ENCODE measurements around the gene ATP5F1B.
"Not testable (repeated sequence)": the region's sequence is repeated elsewhere in the genome, so short reads cannot be mapped to it uniquely, and the experiment has no call there.

ATP5F1B gene

DNA sequence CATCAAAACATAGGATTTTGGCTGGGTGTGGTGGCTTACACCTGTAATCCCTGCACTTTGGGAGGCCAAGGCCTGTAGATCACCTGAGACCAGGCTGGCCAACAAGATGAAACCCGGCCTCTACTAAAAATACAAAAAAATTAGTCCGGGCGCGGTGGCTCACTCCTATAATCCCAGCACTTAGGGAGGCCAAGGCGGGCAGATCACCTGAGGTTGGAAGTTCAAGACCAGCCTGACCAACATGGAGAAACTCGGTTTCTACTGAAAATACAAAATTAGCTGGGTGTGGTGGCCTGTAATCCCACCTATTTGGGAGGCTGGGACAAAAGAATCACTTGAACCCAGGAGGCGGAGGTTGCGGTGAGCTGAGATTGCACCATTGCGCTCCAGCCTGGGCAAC, 2.2 kb upstream of the ATP5F1B start:
- not testable (repeated sequence) for DNase-seq (ENCODE audit: low read depth)

DNA sequence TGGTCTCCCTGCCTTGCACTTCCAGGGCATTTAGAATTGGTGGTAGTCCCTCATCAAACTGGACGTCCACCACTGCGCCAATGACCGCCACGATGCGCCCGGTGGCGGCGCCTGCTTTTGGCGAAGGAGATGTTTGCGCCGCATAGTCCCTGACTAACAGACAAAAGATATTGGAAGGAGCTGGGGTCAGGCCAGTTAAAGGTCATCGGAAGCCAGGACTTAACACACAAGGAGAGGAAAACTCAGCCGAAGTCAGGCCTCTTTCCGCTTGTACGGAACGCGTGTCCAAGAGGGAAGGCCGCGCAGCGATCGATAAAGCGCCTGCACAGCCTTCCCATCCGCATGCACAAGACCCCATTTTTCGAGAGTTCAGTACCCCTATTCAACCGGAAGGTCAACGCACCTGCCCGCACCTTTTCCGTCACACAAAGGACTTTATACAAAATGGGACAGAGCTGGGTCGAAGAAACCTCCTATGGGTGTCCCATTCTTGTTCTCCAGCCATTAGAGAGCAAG, 525 bp downstream of the ATP5F1B start:
- no peak for DNase-seq (ENCODE audit: low read depth)

DNA sequence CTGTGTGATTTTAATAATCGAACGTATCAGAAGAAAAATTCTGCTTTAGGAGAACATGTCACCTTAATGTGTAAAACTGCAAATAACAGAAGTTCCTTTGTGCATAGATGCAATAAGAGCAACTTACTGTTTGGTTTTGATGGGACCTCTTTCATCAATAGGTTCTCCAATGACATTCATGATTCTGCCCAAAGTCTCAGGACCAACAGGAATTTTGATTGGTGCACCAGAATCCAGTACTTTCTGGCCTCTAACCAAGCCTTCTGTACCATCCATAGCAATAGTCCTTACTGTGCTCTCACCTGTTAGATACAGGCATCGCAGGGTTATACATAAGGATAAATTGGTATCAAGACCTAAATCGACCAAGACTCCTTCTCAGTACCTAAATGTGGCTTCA, 1.1 kb downstream of the ATP5F1B start:
- DNase-seq (ENCODE audit: low read depth), result no peak

DNA sequence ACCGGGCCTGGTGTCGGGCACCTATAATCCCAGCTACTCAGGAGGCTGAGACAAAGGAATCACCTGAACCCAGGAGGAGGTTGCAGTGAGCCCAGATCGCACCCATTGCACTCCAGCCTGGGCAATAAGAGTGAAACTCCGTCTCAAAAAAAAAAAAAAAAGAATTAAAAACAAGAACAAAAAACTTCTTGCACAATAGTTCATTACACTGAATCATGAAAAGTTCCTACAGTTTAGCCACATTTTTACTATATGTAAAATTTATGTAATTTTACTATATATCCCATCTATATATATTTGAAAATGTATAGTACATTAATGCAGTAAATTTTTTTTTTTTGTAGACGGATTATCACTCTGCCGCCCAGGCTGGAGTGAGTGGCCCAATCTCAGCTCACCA, 4.6 kb downstream of the ATP5F1B start:
- no peak for DNase-seq (ENCODE audit: low read depth)

DNA sequence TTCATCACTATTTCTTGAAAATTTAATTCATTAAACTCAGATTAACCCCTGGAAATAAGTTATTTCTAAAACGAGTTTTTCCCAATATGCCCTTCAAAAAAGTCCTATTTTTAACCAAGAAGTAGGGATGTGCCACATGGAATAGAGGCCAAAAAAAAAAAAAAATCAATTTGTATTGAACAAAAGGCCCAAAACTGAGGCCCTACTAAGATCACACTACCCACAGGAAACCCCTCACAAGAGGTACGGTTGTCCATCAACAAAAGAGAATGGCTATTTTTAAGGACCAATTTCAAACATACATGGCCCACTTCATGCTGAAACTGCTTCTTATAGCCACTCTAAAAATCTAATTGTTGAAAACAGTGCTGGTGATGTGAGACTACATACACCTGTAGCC, 8.2 kb downstream of the ATP5F1B start:
- DNase-seq (ENCODE audit: low read depth), result no peak

DNA sequence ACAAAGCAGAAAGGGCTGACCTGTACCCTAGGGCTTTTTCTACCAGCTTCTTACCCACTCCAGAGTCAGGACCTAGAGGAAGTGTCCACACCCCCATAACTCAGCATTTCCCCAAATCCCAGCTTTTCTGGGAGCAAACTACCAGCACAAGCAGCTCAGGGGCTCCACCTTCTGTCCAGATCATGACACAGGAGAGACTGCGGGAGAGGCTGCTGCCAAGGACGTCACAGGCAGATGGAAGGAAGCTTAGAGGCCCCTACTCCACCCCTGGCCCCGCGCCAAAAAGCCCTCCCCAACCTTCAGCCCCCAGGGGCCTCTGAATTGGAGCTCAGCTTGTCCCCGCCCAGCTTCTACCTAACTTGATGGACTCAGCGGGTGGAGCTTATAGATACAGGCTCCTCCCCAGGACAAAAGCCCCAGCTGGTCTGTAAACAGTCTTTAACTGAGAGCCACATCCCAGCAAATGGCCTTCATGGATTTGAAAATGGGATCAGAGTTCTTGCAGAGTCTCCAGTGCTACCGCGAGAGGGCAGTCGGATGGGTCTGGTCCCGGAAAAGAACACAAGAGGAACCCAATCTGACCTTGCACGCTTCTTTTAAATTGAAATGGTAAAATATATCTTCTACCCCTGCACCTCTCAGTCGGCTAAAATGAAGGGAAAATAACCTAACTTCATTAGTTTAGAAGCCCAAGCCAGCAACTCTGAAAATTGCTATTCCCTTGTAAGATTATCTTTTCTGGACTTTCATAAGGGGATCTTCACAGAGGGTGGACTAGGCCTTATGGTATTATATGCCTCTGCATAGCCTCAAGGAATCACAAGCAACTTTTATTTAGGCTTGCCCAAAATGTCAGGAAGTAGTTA, 8.9 kb downstream of the ATP5F1B start:
- DNase-seq (ENCODE audit: low read depth), result peak; percentile 91

DNA sequence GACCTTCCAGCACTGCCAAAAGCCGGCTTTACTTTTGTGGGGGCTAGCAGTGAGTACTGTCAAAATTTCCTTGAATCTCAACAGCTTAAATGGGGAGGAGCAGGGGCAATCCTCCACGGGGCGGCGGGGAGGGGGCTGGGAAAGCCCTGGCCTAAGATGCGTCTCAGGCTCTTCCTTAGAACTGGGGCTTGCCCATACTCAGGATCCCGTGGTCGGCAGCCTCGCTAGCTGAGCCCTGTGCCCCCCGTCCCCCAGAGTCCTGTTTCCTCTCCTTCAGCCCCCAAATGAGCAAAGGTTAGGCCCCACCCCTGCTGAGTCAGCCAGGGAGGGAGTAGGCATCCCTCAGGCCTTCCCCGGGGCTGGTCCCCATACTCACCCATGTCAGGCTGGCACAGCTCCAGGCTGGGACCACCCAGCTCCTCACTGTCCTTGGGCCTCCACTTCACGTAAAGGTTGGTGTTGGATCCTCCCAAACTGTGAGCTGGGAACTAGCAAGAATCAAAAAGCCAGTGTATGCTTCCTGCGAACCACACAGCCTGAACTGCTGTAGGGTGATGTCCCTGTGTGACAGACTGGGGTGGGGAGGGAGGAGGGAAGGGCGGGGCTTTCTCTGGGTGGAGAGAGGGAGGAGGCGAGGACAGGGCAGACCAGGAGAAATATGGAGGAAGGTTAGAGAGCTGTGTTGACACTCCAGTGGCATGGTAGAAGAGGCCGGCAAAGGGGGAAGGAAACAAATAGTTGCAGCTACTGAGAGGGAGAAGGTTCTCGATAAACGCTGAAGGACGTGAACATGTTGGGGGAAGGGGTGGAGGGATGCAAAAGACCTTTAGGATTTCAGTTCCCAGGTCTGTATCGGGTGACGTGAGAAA, 9.7 kb downstream of the ATP5F1B start:
- DNase-seq (ENCODE audit: low read depth), result peak; percentile 66

DNA sequence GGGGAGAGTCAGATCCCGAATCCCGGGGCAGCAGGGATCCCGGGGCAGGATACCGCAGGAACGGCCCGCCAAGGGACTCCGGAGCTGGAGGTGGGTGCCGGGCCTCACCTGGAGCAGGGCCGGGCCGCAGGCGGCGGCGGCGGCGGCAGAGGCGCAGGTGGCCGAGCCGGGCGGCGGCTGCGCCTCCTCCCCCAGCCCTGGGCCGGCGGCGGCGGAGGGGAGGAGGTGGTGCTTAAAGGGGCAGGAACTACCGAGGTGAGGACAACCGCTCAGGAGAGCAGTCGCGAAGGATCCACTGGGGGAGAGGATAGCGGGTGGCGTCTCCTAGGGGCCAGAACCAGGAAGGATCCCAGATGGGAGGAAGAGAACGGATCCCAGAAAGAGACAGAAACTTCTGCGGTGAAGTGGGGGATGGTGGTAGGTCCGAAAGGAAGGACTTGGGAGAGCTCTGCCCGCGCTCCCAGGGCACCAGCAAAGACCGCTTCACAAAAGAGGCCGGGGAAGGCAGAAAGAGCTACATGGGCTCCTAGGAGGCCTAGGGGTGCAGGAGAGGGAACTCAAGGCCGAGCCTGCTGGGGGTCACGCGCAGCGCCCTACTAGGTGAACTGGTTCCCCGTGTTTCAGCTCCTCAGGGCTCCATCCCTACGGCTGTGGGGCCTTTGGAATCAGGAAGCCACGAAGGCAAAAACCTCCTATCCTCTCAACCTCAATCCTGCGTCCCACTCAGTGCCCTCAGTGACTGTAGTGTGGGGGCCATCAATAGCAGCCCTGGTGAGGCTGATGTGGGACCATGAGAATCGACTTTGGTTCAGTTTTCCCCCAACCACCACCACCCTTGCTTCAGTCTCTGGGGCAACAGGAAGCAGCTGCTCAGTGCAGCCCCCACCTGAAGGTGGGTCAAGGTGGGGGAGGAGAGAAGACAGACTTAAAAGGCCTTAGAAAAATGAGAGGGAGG, 10.7 kb downstream of the ATP5F1B start:
- no peak for DNase-seq (ENCODE audit: low read depth)

DNA sequence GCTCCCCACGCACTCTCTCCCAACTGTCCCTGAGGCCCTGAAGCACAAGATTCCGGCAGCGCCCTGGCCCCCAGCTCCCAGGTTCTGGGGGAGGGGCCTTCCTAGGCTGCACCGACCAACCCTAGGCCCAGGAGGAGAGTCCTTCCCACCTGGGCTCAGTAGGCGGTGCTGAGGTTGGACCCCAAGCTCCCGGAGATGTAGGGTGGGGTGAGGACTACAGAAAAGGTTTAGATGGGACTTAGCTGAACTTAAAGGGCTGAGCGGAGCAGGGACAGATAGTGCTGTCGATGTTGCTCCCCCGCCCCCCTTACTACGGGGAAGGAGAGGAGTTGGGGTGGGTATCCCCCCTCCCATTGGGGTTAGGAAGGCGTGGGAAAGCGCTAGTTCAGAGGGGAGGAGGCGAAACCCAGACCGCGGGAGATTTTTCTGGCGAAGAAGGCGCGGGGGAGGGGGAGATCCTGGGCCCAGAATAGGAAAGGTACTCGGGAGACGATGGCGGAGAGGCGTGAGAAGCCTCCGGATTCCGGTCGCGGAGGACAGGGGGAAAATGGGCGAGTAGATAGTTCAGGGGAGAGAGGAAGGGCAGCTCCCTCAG, 11.4 kb downstream of the ATP5F1B start:
- no peak for DNase-seq (ENCODE audit: low read depth)

DNA sequence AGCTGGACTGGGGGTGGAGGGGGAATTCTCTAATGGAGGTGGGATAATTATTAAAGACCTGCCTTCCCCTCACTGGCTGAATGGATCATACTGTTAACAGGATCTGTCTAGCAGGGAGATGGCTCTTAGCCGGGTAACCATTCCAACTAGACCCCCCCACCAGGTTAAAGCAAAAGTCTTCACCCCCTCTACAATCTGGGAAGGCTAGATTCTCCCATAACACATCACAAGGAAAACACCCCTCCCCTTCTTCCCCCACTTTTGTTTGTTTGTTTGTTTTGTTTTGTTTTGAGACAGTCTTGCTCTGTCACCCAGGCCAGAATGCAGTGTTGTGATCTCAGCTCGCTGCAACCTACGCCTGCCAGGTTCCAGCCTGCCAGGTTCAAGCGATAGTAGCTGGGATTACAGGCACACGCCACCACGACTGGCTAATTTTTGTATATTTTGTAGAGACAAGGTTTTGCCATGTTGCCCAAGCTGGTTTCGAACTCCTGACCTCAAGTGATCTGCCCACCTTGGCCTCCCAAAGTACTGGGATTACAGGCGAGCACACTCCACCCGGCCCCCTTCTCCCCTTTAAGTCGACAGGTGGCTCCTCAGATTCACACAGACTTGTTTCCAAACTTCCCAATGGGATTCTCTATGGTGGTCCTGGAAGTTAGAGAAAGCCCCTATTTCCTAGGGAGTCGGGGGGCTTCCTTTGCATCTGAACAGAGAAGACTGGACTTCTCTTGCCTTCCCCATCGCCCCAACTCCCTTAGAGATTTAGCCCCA, 12.1 kb downstream of the ATP5F1B start:
- no peak for DNase-seq (ENCODE audit: low read depth)

DNA sequence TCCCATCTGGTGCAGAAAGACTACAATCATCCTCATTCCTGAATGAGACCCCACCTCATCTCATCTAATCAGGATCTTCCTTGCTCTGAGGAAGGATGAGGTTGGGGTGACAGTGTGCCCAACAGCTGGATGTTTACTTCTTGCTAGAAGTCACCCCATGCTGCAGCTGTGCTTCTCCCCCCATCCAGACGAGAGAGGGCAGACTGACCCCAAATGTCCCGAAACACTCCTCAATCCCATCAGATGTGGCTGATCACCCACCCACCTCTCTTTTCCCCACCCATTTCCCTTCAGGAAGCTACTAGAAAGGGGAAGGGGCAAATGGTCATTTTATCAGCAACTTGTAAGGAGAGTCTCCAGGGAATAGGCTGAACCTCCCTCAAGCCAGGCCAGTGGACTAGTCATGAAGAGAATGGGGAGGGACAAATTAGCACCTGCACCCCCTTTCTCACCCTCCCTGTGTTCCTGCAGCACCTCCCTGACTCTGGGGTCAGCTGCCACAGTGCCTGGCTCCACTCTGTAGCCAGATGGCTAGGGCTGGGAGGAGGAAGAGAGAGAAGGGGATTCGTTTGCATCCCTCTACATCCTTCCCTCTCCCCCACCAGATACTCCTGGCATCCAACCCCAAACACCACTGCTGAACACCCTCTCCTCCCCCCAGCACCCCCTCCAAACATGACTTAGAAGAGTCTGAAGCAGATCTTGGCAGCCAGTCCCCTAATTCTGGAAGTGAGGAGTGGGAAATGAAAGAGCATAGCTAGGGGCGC, 12.9 kb downstream of the ATP5F1B start:
- no peak for DNase-seq (ENCODE audit: low read depth)

DNA sequence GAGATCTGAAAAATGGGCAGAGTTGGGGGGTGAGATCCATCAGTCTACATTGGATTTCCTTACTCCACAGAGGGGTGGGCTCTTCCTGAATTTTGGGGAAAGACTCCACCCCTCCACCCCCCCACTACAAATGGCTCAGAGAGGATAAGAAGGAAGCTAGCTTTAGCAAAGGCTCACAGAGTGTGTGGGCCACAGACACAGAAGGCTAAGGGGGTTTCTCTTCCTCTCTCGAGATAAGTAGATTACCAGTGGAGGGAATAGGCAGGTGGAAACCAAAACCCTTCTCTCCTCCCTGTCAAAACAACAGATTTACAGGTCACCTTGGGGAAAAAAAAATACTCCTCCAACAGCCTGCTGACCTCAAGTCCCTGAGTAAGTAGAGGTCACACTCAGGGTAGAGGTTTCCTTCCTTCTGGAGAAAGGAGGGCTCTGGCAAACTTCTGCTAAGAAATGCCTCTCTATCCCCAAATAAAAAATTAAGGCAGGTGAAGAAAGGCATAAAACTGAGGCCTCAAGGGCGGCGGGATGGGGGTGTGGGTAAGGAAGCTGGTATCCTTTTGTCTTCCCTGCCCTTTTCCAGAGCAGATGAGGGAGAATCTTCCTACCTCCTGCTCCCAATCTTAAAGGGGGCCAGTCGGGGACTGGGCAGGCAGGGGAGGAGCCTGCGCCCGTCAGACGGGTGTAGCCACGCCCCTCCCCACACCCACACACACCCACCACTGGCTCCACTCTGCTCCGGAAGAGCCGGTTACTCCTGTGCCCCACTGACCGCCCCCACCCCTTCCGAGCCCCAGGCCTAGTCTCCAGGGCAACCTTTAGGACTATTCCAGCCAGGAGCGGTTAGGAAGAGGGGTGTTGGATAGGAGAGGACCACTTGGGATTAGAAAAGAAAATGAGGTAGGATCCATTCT, 13.7 kb downstream of the ATP5F1B start:
- DNase-seq (ENCODE audit: low read depth), result no peak

DNA sequence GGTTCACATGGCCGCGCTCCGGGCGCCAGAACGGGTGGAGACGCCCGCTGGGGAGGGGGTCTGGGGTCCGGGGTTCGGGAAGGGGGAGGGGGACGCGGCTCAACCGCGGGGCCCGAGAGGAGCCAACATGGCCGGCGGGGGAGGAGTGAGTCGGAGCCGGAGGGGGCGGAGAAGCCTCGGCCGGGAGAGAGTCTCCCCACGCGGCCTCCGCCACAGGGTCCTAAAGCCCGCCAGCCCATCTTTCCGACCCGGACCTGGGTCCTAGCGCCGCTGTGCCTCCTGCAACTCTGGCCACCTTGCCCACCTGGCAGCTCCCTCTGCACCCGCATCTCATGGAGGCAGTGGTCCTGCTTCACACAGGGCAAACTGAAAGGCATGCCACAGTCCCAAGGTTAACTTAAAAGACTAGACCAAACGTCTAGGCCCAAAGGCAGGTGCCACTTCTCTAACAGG, 15.6 kb downstream of the ATP5F1B start, which contains the start of gene BAZ2A:
Gene BAZ2A (minus strand): TSS at position 147 of the 453 bp plus-strand sequence. CDS start 12,796 bp downstream, outside the sequence.
- DNase-seq (ENCODE audit: low read depth), result peak; percentile 76

DNA sequence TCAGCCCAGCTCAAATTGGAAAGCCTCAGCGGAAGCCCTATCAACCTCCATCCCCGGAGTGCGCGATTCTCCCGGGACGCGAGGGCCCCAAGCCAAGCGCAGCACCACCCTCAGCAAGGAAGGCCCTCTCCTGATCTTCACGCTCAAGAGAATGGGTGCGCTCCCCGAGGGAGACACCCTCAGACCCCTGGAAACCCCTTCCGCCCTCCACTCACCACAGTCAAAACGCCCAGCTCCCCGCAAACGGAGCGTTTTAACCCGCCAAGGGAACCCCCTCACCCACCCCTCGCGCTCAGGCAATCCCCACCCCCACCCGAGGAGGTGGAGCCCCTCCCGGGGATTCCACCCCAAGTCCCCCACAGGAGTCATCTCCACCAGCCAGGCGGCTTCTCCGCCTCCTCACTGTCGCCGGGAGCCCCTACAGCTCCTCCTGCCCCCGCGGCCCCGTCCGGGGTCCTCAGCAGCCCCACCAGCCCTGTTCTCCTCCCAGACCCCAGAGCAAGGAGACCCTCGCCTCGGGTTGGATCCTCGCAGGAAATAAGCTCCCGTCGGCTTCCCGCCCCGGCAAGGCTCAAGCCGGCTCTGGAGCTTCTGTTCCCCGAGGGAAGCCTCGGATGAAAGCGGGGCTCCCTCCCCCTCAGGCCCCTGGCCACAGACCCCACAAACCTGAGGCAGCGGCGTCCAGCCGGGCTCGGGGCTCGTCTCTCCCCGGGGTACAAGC, 16.2 kb downstream of the ATP5F1B start:
- DNase-seq (ENCODE audit: low read depth), result no peak

DNA sequence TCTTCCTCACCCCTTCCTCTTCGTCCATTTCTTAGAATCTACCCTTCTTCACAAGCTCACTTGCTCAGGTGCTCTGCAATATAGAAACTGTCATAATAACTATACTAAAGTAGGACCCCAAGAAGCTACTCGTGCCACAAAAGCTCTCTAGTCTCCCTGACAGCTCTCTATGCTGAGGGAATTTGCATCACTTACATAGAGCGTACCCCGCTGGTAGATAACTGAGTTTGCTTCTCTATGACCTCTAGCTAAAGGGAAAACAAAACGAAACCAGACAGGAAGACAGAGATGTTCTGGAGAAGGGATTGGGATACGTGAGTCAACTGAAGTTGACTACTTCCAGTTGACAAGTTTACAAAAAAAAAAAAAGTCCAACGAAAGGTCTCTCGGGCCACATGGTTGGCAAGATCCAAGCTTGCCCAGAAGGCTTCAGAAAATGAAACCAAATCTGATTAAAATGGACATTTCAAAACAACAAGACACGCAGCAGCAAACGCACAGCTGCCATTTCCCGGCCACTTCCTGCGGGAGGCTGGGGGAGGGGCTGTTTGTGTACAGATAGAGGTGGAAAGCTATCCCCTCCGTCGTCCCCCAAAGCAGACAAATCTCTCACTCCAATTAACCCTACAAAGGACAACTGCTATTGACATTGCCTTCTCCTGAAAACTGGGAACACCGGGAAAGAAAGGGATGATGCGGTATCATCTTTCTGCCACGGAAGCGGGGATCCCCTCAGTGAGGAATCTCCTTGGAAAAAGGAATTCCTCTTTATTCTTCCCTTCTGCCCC, 16.9 kb downstream of the ATP5F1B start:
- no peak for DNase-seq (ENCODE audit: low read depth)

DNA sequence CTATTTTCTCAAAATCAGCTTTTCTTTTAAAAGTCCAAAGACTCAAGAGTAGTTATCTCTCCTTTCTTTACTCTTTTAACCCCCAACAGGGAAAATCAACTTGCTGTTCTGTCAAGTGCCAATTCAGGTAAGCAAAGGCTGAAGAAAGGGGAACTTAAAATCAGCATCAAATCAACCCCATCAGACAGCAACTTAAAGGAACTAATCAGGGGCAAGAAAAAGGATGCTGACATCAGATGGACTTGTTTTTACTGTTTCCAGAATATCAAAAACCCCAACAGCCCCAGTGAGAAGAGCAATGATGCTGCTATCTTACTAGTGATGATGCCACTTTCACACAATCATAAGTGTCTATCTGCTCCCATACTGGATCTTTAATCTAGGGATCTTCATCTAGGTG, 19.1 kb downstream of the ATP5F1B start:
- DNase-seq (ENCODE audit: low read depth), result no peak

DNA sequence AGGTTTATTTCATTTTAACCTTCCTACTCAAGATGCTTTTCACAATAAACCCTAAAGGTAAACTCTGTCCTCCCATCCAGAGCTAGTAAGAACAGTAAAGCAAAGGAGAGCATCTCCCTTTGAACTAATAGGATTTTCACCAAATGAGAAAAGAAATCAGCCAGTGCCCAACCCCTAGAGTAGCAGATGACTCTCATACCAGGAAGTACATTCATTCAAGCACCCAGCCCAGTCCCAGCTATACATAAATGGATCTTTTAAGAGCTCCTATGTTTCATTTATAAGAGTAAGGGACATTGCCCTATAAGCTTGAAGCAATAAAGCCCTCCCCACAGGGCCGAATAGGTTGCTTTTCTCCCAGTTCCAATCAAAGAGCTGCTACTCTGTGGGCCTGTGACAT, 23.2 kb downstream of the ATP5F1B start:
- no peak for DNase-seq (ENCODE audit: low read depth)

All from stimulated activated CD8-positive, alpha-beta memory T cell treated with anti-CD3 and anti-CD28 coated beads, Interleukin-12 subunit alpha, Interleukin-12 subunit beta, amount 100 ng/mL, for 1 hour (primary cell).